Ishikawa (cell line): ENCODE results near the gene GALNT5.

Experiments
- EP300 ChIP-seq: IDR thresholded peaks from 2 replicates; pipeline ENCODE4 v1.6.1; 2012; ENCODE audit warnings: borderline replicate concordance
- TAF1 ChIP-seq: IDR thresholded peaks from 2 replicates; pipeline ENCODE4 v1.6.1; 2012; ENCODE audit warnings: low read depth, mild to moderate bottlenecking

- TF ChIP-seq TAF1 (no peak), EP300 (no peak)
Measured at GRCh38 chr2:157319795-157320194, 62.3 kb downstream of the GALNT5 start.
